Thyroid gland (tissue), 4 donors: ENCODE measurements around the gene FLAD1. TPM values are rescaled to one million over a fixed set of nuclear protein-coding genes. Genes with fewer than 3 reads are reported as not detected.

Experiments used
- DNase-seq, 2 donors: peaks; one replicate each; pipeline ENCODE4 v3.0.0-alpha.2; 2019
- H3K27ac ChIP-seq, 3 donors: fragments of 200-600 bp; sonication (generic); 1 replicate in 2 of 3; 2 replicates in 1 of 3; pipeline ENCODE4 v1.5.1; 2016 to 2019; ENCODE audit warnings: mild to moderate bottlenecking in 1 of 3, moderate library complexity in 1 of 3
- H3K27me3 ChIP-seq: fragments of 200-600 bp; sonication (generic); one replicate; pipeline ENCODE4 v1.5.1; 2019
- H3K36me3 ChIP-seq, 2 donors: fragments of 200-600 bp; sonication (generic); one replicate each; pipeline ENCODE4 v1.5.1; 2016 to 2019
- H3K4me1 ChIP-seq, 2 donors: fragments of 200-600 bp; sonication (generic); one replicate each; pipeline ENCODE4 v1.5.1; 2017 to 2019
- H3K4me3 ChIP-seq, 3 donors: fragments of 200-600 bp; sonication (generic); replicated peaks in 1 of 3; 1 replicate in 2 of 3; 2 replicates in 1 of 3; pipeline ENCODE4 v1.5.1; 2016; ENCODE audit warnings: mild to moderate bottlenecking in 1 of 3
- H3K9me3 ChIP-seq: fragments of 200-600 bp; sonication (generic); one replicate; pipeline ENCODE4 v1.5.1; 2017
- CTCF ChIP-seq, 6 experiments: fragments of 200-600 bp in 3 of 6; fragments of 450-650 bp in 3 of 6; sonication (generic) in 3 of 6; IDR thresholded peaks; one replicate each; pipeline ENCODE4 v1.5.1; 2016 to 2019; ENCODE audit warnings: antibody characterized with exemption in 6 of 6, mild to moderate bottlenecking in 2 of 6, inconsistent platforms in 1 of 6, moderate library complexity in 1 of 6
- POLR2A ChIP-seq, 2 donors: fragments of 450-650 bp; IDR thresholded peaks; one replicate each; pipeline ENCODE4 v1.6.1; 2017; ENCODE audit warnings: antibody characterized with exemption in 2 of 2, mild to moderate bottlenecking in 2 of 2, moderate library complexity in 1 of 2
- WGBS, 2 donors: methylation state at CpG; one replicate each; pipeline ENCODE4 v1.1.5; 2017; 5-methylcytosine and 5-hydroxymethylcytosine counted together
- intact Hi-C: fragments of 100-400 bp; cut with DNase I; formaldehyde crosslinking; loops from one replicate; pipeline ENCODE4 v1.15.1; 2023
- total RNA-seq, 4 donors: library from RNA; depleted of rRNA; stranded (reverse); fragments of >200 nt; gene quantifications; one replicate each; pipeline ENCODE4 v1.2.3, GENCODE V29; 2016

Gene FLAD1
- total RNA-seq, 4 donors from 2014 or later: 24.1 to 39.3 (median 31.1) TPM

GRCh38 chr1:155001675-155002463, 18.7 kb downstream of the FLAD1 start:
- Histone ChIP-seq H3K4me3 (peak overlapping the region; percentile 23 to 86 (median 41)), H3K4me1 (peaks cover 43 to 45% of the 10 kb centered on the region in 2 donors), H3K9me3 (no peaks in the 10 kb centered on the region), H3K27ac (peak overlapping the region; percentile 86 to 99 (median 95)), H3K36me3 (no peaks in the 10 kb centered on the region), H3K27me3 (no peaks in the 10 kb centered on the region)
- intact Hi-C loops: no loop called here
- TF ChIP-seq POLR2A (IDR thresholded peaks at IDR 0.05) (peak; percentile 69 to 91), CTCF (IDR thresholded peaks at IDR 0.05) (peak in 5 of 6 experiments; percentile 19 to 44 (median 38))
- DNase-seq: peak; percentile 100
- 0 to 1% methylated on average over 25 to 26 of the region's 38 CpGs for WGBS, 2 donors

GRCh38 chr1:155002464-155003226, 19.5 kb downstream of the FLAD1 start, which contains the start of gene ZBTB7B:
TSS of gene ZBTB7B (plus strand) at chr1:155002802. CDS start at chr1:155014661, 11,859 bp downstream.
- WGBS, 2 donors: 0 to 2% methylated on average over 8 to 9 of the region's 35 CpGs
- TF ChIP-seq POLR2A (IDR thresholded peaks at IDR 0.05): no peak
- no peak for TF ChIP-seq CTCF (IDR thresholded peaks at IDR 0.05)
- Histone ChIP-seq H3K27me3 (no peaks in the 10 kb centered on the region), H3K4me1 (peaks cover 50 to 53% of the 10 kb centered on the region in 2 donors), H3K36me3 (no peaks in the 10 kb centered on the region), H3K4me3 (peak within 1 kb of the TSS; percentile 86 to 97 (median 93)), H3K27ac (peak within 1 kb of the TSS; percentile 91 to 99 (median 95)), H3K9me3 (no peaks in the 10 kb centered on the region)
- intact Hi-C loops: no loop called here
- DNase-seq: peak; percentile 59 to 73

- no peak for TF ChIP-seq CTCF (IDR thresholded peaks at IDR 0.05)
- TF ChIP-seq POLR2A (IDR thresholded peaks at IDR 0.05): peak in 1 of 2 donors; percentile 33
- Histone ChIP-seq H3K9me3 (no peaks in the 10 kb centered on the region), H3K36me3 (no peaks in the 10 kb centered on the region), H3K4me3 (peak overlapping the region; percentile 86 to 97 (median 93)), H3K4me1 (peaks cover 57 to 60% of the 10 kb centered on the region in 2 donors), H3K27me3 (no peaks in the 10 kb centered on the region), H3K27ac (peak overlapping the region; percentile 91 to 99 (median 95))
- DNase-seq: peak in 1 of 2 donors; percentile 59
- WGBS, 2 donors: 1% methylated on average over 24 to 25 of the region's 37 CpGs
- intact Hi-C loops: no loop called here
These were observed 20.2 kb downstream of the FLAD1 start for GRCh38 chr1:155003227-155003765.

- DNase-seq: peak; percentile 76 to 86
- TF ChIP-seq POLR2A (IDR thresholded peaks at IDR 0.05): no peak
- no peak for TF ChIP-seq CTCF (IDR thresholded peaks at IDR 0.05)
- Histone ChIP-seq H3K27me3 (no peaks in the 10 kb centered on the region), H3K9me3 (no peaks in the 10 kb centered on the region), H3K4me3 (peak overlapping the region; percentile 86 to 97 (median 93)), H3K36me3 (no peaks in the 10 kb centered on the region), H3K4me1 (peaks cover 61 to 65% of the 10 kb centered on the region in 2 donors), H3K27ac (peak overlapping the region; percentile 91 to 99 (median 95))
- intact Hi-C loops: no loop called here
- WGBS, 2 donors: 2 to 6% methylated on average over 11 to 12 of the region's 34 CpGs
These were observed 20.7 kb downstream of the FLAD1 start for GRCh38 chr1:155003766-155004351.
